ENCODE results near the gene POU3F3.

Gene POU3F3

DNA sequence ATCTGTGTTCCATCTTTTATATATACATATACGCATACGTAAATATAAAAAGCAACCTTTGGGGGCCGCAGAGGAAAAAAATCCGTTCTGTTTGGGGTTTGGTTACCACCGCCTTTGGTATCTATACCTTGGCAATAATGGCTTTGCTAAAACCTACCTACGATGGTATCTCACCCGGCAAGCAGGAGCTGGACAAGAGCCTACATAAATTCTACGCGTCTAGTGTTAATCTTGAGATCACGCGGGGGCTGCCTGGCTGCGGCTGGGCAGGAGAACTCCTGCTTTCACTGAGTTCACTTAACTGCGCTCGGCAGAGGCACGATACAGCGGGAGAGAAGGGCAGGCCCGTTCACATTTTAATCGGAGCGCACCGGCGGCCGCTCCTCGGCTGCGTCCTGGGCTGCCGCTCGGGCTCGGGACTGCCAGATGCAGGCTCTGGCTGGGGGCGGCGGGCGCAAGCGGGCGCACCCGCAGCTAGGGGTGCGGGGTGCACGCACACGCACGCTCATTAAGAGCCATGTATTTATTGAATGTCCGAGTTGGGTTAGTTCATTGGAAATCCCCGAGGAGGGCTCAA is 1.7 kb upstream of the POU3F3 start:
- no peak overlapping the region for H3K27ac ChIP-seq
- TF ChIP-seq ZFX (IDR thresholded peaks at IDR 0.05; ENCODE audit: borderline replicate concordance): no peak
- TF ChIP-seq, protein P1, sequence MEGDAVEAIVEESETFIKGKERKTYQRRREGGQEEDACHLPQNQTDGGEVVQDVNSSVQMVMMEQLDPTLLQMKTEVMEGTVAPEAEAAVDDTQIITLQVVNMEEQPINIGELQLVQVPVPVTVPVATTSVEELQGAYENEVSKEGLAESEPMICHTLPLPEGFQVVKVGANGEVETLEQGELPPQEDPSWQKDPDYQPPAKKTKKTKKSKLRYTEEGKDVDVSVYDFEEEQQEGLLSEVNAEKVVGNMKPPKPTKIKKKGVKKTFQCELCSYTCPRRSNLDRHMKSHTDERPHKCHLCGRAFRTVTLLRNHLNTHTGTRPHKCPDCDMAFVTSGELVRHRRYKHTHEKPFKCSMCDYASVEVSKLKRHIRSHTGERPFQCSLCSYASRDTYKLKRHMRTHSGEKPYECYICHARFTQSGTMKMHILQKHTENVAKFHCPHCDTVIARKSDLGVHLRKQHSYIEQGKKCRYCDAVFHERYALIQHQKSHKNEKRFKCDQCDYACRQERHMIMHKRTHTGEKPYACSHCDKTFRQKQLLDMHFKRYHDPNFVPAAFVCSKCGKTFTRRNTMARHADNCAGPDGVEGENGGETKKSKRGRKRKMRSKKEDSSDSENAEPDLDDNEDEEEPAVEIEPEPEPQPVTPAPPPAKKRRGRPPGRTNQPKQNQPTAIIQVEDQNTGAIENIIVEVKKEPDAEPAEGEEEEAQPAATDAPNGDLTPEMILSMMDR (IDR thresholded peaks at IDR 0.05): no peak

DNA sequence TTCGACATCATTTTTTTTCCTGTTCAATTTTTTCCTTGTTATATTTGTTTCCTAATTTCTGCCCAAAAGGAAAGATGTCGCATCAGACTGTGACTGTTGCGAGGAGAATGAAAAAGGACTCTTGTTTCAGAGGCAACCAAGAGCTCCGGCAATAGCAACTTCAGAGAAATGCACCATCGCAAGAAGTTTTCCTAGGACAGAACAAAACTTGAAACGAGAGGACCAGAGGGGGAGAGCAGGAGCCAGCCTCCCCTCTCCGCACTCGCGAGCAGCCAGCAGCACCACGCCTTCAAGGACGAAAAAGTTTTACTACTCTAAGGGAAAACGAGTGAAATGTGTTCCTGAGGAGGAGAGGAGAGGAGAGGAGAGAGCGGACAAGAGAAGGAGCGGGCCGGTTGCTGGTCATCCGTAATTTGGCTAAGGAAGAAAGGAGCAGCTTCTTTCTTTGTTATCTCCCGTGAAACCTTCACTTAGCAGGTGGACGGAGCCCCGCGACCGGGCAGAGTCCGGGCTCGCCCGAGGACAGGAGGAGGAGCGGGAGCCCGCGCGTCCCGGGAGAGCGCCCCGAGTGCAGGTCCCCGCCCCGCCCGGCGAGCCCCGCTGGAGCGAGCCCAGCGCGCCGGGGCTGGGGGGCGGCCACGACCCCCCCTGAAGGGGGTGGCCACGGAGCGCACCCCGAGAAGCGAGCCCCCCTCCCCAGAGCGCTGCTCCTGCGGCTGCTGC is 744 bp downstream of the POU3F3 start:
- TF ChIP-seq, protein P1 (IDR thresholded peaks at IDR 0.05): no peak
- no peak for TF ChIP-seq ZFX (IDR thresholded peaks at IDR 0.05; ENCODE audit: borderline replicate concordance)
- peak overlapping the region; percentile 69 for H3K27ac ChIP-seq

DNA sequence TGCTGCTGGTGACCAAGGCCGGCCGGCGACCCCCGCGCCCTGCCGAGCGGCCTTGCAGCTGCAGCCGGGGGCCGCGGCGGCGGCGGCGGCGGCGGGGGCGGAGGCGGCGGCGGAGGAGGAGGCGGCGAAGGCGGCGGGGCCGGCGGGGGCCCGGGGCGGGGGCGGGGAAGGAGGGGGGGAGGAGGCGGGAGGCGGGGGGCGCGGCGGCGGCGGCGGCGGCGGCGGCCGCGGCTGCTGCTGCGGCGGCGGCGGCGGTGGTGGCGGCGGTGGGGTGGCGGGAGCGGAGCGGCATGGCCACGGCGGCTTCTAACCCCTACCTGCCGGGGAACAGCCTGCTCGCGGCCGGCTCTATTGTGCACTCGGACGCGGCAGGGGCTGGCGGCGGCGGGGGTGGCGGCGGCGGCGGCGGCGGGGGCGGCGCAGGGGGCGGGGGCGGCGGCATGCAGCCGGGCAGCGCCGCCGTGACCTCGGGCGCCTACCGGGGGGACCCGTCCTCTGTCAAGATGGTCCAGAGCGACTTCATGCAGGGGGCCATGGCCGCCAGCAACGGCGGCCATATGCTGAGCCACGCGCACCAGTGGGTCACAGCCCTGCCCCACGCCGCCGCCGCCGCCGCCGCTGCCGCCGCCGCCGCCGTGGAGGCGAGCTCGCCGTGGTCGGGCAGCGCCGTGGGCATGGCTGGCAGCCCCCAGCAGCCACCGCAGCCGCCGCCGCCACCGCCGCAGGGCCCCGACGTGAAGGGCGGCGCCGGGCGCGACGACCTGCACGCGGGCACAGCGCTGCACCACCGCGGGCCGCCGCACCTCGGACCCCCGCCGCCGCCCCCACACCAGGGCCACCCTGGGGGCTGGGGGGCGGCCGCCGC is 1.5 kb downstream of the POU3F3 start:
- H3K27ac ChIP-seq: peak overlapping the region; percentile 69
- no peak for TF ChIP-seq ZFX (IDR thresholded peaks at IDR 0.05; ENCODE audit: borderline replicate concordance)
- TF ChIP-seq, protein P1 (IDR thresholded peaks at IDR 0.05): no peak

DNA sequence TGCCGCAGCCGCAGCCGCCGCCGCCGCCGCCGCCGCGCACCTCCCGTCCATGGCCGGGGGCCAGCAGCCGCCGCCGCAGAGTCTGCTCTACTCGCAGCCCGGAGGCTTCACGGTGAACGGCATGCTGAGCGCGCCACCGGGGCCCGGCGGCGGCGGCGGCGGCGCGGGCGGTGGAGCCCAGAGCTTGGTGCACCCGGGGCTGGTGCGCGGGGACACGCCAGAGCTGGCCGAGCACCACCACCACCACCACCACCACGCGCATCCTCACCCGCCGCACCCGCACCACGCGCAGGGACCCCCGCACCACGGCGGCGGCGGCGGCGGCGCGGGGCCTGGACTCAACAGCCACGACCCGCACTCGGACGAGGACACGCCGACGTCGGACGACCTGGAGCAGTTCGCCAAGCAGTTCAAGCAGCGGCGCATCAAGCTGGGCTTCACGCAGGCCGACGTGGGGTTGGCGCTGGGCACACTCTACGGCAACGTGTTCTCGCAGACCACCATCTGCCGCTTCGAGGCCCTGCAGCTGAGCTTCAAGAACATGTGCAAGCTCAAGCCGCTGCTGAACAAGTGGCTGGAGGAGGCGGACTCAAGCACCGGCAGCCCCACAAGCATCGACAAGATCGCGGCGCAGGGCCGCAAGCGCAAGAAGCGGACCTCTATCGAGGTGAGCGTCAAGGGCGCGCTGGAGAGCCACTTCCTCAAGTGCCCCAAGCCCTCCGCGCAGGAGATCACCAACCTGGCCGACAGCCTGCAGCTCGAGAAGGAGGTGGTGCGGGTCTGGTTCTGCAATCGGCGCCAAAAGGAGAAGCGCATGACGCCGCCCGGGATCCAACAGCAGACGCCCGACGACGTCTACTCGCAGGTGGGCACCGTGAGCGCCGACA is 2.4 kb downstream of the POU3F3 start:
- no peak overlapping the region for H3K27ac ChIP-seq
- TF ChIP-seq, protein P1 (IDR thresholded peaks at IDR 0.05): no peak
- no peak for TF ChIP-seq ZFX (IDR thresholded peaks at IDR 0.05; ENCODE audit: borderline replicate concordance)

GRCh38 chr2:104856973-104857261 is 3.0 kb downstream of the POU3F3 start:
- TF ChIP-seq ZFX (IDR thresholded peaks at IDR 0.05; ENCODE audit: borderline replicate concordance): no peak
- TF ChIP-seq, protein P1 (IDR thresholded peaks at IDR 0.05): no peak

GRCh38 chr2:104857262-104858005 is 3.5 kb downstream of the POU3F3 start:
- TF ChIP-seq, protein P1 (IDR thresholded peaks at IDR 0.05): no peak
- no peak for TF ChIP-seq ZFX (IDR thresholded peaks at IDR 0.05; ENCODE audit: borderline replicate concordance)

More at GRCh38 chr2:104856973-104857261, 3.0 kb downstream of the POU3F3 start:
- H3K27ac ChIP-seq: no peak overlapping the region

More at GRCh38 chr2:104857262-104858005, 3.5 kb downstream of the POU3F3 start:
- no peak overlapping the region for H3K27ac ChIP-seq
